ENCODE data around the gene GNAZ. TPM values are rescaled to one million over a fixed set of nuclear protein-coding genes. Genes with fewer than 3 reads are reported as not detected.
"Not testable (repeated sequence)": the region's sequence is repeated elsewhere in the genome, so short reads cannot be mapped to it uniquely, and the experiment has no call there.

The GNAZ gene
- total RNA-seq: 0.51 and 0.83 TPM in 2 replicates

DNA sequence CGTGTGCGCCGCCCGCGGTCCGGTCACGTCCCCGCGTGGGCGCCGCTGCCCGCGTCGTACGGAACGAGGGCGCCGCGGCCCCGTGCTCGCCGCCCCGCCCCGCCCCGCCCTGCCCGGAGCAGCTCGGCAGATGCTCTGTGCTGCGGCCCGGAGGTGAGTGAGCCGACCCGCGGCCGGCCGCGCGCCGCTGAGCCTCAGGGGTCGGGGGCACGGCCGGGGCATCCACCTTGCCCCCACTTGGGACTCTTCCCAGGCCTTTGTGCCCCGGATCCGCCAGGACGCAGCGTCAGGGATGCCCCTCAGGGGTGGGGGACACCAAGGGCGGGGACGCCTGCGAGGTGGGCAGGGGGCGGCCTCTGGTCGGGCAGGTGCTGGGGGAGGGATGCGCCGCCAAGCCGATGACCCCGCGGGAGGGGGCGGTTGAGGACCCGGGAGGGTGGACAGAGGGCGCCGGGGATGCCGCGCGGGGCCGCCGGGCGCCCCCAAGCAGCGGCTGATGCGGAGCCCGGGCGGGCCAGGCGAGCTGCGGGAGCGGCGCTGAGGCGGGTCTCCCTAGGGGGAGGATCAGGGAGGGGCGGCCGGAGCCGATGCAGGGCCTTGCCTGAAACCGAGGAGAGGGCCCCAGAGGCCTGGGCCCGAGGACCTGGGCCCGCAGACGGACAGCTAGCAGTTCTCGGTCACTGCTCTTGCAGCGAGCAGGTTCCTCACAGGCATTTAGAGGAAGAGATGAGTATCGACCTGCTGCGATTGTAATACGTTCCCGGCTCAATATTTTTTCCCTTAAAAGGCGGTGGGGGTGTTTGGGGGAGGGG is at the start of gene GNAZ:
GNAZ (plus strand) TSS at position 102 of the 812 bp plus-strand sequence. CDS start 25,177 bp downstream, outside the sequence.
- Mint-ChIP-seq H3K9me3 (no peaks in the 10 kb centered on the region), H3K27ac (no peak within 1 kb of the TSS), H3K4me1 (peaks cover 6% of the 10 kb centered on the region), H3K27me3 (peaks cover 50% of the 10 kb centered on the region), H3K36me3 (ENCODE audit: low read depth) (no peaks in the 10 kb centered on the region), H3K4me3 (peak within 1 kb of the TSS; percentile 81)
- intact Hi-C loops (cut with micrococcal nuclease): no loop called here
- peak; percentile 68 for DNase-seq

DNA sequence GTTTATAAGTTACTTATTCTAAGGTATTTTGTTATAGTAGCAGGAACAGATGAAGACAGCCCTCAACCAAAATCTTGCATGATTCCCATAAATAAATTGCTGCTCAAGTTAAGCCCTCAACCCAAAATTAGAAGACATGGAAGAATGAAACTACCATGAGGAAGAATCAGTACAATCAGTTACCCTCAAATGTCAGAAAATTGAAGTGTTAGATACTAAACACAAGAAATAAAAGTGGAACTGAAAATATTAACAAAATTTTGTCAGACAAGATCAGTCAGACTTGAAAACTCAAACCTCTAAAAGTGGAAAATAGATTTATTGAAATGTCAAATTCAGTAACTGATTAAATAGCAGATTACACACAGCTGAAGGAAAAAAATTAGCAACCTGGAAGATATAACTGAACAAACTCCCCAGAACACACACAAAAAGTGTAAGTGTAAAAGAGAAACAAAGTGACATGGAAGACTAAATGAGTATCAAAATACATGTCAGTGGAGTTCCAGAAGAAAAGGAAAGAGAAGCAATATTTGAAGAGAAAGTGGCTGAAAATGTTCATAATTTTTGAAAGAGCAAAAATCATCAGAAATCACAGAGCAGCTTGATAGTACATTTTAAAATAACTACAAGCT is 49.5 kb upstream of the GNAZ start:
- Mint-ChIP-seq H3K4me1 (no peaks in the 10 kb centered on the region), H3K9me3 (no peaks in the 10 kb centered on the region), H3K36me3 (ENCODE audit: low read depth) (no peaks in the 10 kb centered on the region), H3K27ac (no peak overlapping the region), H3K4me3 (no peak overlapping the region), H3K27me3 (peaks cover 15% of the 10 kb centered on the region)
- no peak for DNase-seq
- intact Hi-C loops (cut with micrococcal nuclease): no loop called here

DNA sequence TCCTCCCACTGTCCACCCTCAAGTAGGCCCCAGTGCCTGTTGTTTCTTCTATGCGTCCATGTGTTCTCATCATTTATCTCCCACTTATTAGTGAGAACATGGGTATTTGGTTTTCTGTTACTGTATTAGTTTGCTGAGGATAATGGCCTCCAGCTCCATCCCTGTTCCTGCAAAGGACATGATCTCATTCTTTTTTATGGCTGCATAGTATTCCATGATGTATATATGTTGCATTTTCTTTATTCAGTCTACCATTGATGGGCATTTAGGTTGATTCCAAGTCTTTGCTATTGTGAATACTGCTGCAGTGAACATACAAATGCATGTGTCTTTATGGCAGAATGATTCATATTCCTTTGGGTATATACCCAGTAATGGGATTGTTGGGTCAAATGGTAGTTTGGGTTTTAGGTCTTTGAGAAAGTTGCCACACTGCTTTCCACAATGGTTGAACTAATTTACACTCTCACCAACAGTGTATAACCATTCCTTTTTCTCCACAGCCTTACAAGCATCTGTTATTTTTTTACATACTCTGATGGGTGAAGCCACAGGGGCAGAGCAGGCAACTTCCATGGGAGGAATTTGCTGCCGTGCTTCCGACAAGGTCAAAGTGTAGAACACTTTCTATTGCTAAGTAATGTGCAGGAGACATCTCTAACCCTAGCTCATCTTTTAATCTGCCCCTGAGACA is 48.5 kb upstream of the GNAZ start:
- H3K4me1 Mint-ChIP-seq; intact Hi-C loops (cut with micrococcal nuclease); H3K27ac Mint-ChIP-seq; H3K4me3 Mint-ChIP-seq; DNase-seq; H3K36me3 Mint-ChIP-seq (ENCODE audit: low read depth); H3K9me3 Mint-ChIP-seq: not testable (repeated sequence)
- peaks cover 11% of the 10 kb centered on the region for H3K27me3 Mint-ChIP-seq

- no peaks in the 10 kb centered on the region for H3K36me3 Mint-ChIP-seq (ENCODE audit: low read depth)
- DNase-seq: no peak
- no peaks in the 10 kb centered on the region for H3K9me3 Mint-ChIP-seq
- no peak overlapping the region for H3K27ac Mint-ChIP-seq
- intact Hi-C loops (cut with micrococcal nuclease): no loop called here
- no peaks in the 10 kb centered on the region for H3K4me1 Mint-ChIP-seq
- H3K4me3 Mint-ChIP-seq: no peak overlapping the region
- peaks cover 11% of the 10 kb centered on the region for H3K27me3 Mint-ChIP-seq
Measured at GRCh38 chr22:23023294-23023693, 47.0 kb upstream of the GNAZ start.

DNA sequence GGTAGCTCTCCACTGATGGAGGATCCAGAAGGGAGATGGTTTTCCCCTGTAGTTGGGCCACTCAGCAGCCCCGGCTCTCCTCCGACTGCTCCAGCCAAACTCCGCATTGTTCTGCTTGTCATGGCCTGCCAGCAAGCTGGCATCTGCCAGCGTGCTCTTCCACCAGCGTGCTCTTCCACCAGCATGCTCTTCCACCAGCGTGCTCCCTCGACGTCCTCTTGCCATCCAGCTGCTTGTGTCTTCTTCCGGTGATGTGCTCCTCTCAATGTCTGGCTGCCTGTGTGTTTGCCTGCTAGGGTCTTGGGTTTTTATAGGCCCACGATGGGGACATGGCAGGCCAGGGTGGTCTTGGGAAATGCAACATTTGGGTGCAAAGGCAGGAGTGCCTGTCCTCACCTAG is 43.5 kb upstream of the GNAZ start:
- Mint-ChIP-seq H3K4me3 (no peak overlapping the region), H3K4me1 (no peaks in the 10 kb centered on the region), H3K36me3 (ENCODE audit: low read depth) (no peaks in the 10 kb centered on the region), H3K27ac (no peak overlapping the region), H3K9me3 (no peaks in the 10 kb centered on the region), H3K27me3 (peaks cover 8% of the 10 kb centered on the region)
- no peak for DNase-seq
- intact Hi-C loops (cut with micrococcal nuclease): no loop called here

GRCh38 chr22:23027849-23028248 is 42.5 kb upstream of the GNAZ start:
- H3K4me3 Mint-ChIP-seq; intact Hi-C loops (cut with micrococcal nuclease); H3K27me3 Mint-ChIP-seq; H3K4me1 Mint-ChIP-seq; H3K27ac Mint-ChIP-seq; H3K9me3 Mint-ChIP-seq; H3K36me3 Mint-ChIP-seq (ENCODE audit: low read depth); DNase-seq: not testable (repeated sequence)

DNA sequence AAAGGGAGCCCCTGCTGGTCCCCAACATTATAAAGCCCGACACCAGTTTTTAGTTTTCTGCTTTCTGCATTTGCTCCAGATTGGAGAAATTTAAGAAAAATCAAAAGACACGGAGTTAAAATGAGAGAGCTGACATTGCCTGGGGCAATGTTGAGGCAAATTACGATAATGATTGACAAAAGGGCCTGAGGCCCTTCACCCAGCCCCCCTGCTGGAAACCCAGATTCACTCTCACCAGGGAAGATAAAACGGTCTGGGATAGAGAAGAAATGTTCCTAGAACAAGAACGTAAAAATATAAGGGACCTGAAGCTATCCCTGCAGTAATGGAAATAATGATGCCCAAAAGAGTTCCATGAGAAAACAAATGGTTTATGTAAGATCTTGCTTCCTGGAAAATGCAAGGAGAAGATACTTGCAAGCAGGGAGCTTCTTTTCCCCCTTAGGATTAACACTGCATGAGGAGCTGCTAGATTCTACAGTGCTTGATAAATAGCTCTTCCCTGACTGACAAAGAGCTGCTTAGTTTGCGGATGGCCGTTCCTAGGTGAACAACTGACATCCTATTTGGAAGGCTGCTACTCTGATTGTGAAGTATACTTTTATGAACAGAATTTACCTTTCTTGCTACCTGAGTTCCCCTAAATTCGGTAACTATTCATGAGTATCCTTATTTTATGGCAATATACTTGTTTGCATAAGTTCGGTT is 40.6 kb upstream of the GNAZ start:
- Mint-ChIP-seq H3K27ac (no peak overlapping the region), H3K36me3 (ENCODE audit: low read depth) (no peaks in the 10 kb centered on the region), H3K27me3 (peaks cover 8% of the 10 kb centered on the region), H3K9me3 (no peaks in the 10 kb centered on the region), H3K4me3 (no peak overlapping the region), H3K4me1 (no peaks in the 10 kb centered on the region)
- intact Hi-C loops (cut with micrococcal nuclease): no loop called here
- no peak for DNase-seq

DNA sequence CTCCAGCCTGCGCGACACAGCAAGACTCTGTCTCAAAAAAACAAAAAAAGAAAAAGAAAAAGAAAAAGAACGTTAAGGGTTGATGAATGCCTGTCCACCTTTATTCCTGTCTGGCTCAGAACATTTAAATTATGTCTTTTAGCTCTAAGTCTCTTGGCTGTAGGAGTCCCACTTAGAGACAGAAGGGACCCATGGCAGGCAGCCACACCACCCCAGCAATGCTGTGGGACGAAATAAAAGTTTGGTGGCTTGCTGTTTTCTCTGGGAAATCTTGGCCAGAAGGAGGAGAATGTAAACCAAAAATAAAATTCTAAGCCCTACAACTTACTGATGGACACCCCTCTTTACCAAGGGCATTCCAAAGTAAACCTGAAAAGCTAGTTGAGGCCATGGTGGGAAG is 38.9 kb upstream of the GNAZ start:
- H3K36me3 Mint-ChIP-seq (ENCODE audit: low read depth): no peaks in the 10 kb centered on the region
- H3K4me1 Mint-ChIP-seq: peaks cover 4% of the 10 kb centered on the region
- H3K9me3 Mint-ChIP-seq: no peaks in the 10 kb centered on the region
- H3K4me3 Mint-ChIP-seq: no peak overlapping the region
- H3K27ac Mint-ChIP-seq: no peak overlapping the region
- peaks cover 8% of the 10 kb centered on the region for H3K27me3 Mint-ChIP-seq
- DNase-seq: no peak
- intact Hi-C loops (cut with micrococcal nuclease): no loop called here

- intact Hi-C loops (cut with micrococcal nuclease): no loop called here
- H3K9me3 Mint-ChIP-seq: no peaks in the 10 kb centered on the region
- no peak for DNase-seq
- H3K4me1 Mint-ChIP-seq: peaks cover 6% of the 10 kb centered on the region
- H3K4me3 Mint-ChIP-seq: no peak overlapping the region
- no peaks in the 10 kb centered on the region for H3K36me3 Mint-ChIP-seq (ENCODE audit: low read depth)
- H3K27me3 Mint-ChIP-seq: peaks cover 8% of the 10 kb centered on the region
- H3K27ac Mint-ChIP-seq: no peak overlapping the region
Measured at GRCh38 chr22:23031786-23032185, 38.5 kb upstream of the GNAZ start.

- Mint-ChIP-seq H3K36me3 (ENCODE audit: low read depth) (no peaks in the 10 kb centered on the region), H3K4me1 (peaks cover 6% of the 10 kb centered on the region), H3K4me3 (no peak overlapping the region), H3K27ac (no peak overlapping the region), H3K9me3 (no peaks in the 10 kb centered on the region), H3K27me3 (peaks cover 8% of the 10 kb centered on the region)
- intact Hi-C loops (cut with micrococcal nuclease): no loop called here
- DNase-seq: no peak
Measured at GRCh38 chr22:23032658-23033057, 37.7 kb upstream of the GNAZ start.

GRCh38 chr22:23033116-23033905 is 37.0 kb upstream of the GNAZ start:
- intact Hi-C loops (cut with micrococcal nuclease): no loop called here
- DNase-seq: no peak
- no peaks in the 10 kb centered on the region for H3K36me3 Mint-ChIP-seq (ENCODE audit: low read depth)
- H3K27me3 Mint-ChIP-seq: peaks cover 12% of the 10 kb centered on the region
- H3K27ac Mint-ChIP-seq: no peak overlapping the region
- H3K4me3 Mint-ChIP-seq: no peak overlapping the region
- H3K9me3 Mint-ChIP-seq: no peaks in the 10 kb centered on the region
- peaks cover 6% of the 10 kb centered on the region for H3K4me1 Mint-ChIP-seq

GRCh38 chr22:23034621-23035556 is 35.4 kb upstream of the GNAZ start:
- Mint-ChIP-seq H3K4me3 (no peak overlapping the region), H3K9me3 (no peaks in the 10 kb centered on the region), H3K27me3 (peaks cover 11% of the 10 kb centered on the region), H3K36me3 (ENCODE audit: low read depth) (no peaks in the 10 kb centered on the region), H3K27ac (no peak overlapping the region), H3K4me1 (peaks cover 6% of the 10 kb centered on the region)
- no peak for DNase-seq
- intact Hi-C loops (cut with micrococcal nuclease): no loop called here

Data from activated CD4-positive, alpha-beta T cell treated with anti-CD3 and anti-CD28 coated beads, Interleukin-2, amount 10 ng/mL, durations not matched to agents 24 days and 14 days (primary cell).